Measurements from ENCODE around the gene DISC1.
"Not testable (repeated sequence)": the region's sequence is repeated elsewhere in the genome, so short reads cannot be mapped to it uniquely, and the experiment has no call there.

The DISC1 gene

GRCh38 chr1:231939118-231939517 is 312.5 kb downstream of the DISC1 start:
- DNase-seq = no peak

GRCh38 chr1:231940116-231940515 is 313.5 kb downstream of the DISC1 start:
- DNase-seq = no peak

- no peak for DNase-seq
Measured at GRCh38 chr1:231940701-231941100, 314.1 kb downstream of the DISC1 start.

- no peak for DNase-seq
Measured at GRCh38 chr1:231943084-231943483, 316.5 kb downstream of the DISC1 start.

- not testable (repeated sequence) for DNase-seq
Measured at GRCh38 chr1:231948102-231948501, 321.5 kb downstream of the DISC1 start.

- no peak for DNase-seq
Measured at GRCh38 chr1:231949277-231950091, 322.9 kb downstream of the DISC1 start.

GRCh38 chr1:231950331-231951128 is 323.9 kb downstream of the DISC1 start:
- DNase-seq = no peak

GRCh38 chr1:231951374-231951773 is 324.8 kb downstream of the DISC1 start:
- no peak for DNase-seq

GRCh38 chr1:231952154-231952553 is 325.6 kb downstream of the DISC1 start:
- no peak for DNase-seq

- DNase-seq = no peak
Measured at GRCh38 chr1:231953660-231954059, 327.1 kb downstream of the DISC1 start.

GRCh38 chr1:231954751-231955150 is 328.2 kb downstream of the DISC1 start:
- no peak for DNase-seq

- no peak for DNase-seq
Measured at GRCh38 chr1:231957359-231957758, 330.8 kb downstream of the DISC1 start.

- no peak for DNase-seq
Measured at GRCh38 chr1:231958448-231958847, 331.9 kb downstream of the DISC1 start.

GRCh38 chr1:231959225-231959884 is 332.8 kb downstream of the DISC1 start:
- DNase-seq = no peak

- DNase-seq = not testable (repeated sequence)
Measured at GRCh38 chr1:231961801-231962200, 335.2 kb downstream of the DISC1 start.

- no peak for DNase-seq
Measured at GRCh38 chr1:231962636-231963035, 336.0 kb downstream of the DISC1 start.

- DNase-seq = no peak
Measured at GRCh38 chr1:231964241-231964640, 337.7 kb downstream of the DISC1 start.

- DNase-seq = no peak
Measured at GRCh38 chr1:231964961-231965360, 338.4 kb downstream of the DISC1 start.

GRCh38 chr1:231965615-231966014 is 339.0 kb downstream of the DISC1 start:
- DNase-seq = no peak

GRCh38 chr1:231966983-231967382 is 340.4 kb downstream of the DISC1 start:
- no peak for DNase-seq

- no peak for DNase-seq
Measured at GRCh38 chr1:231969076-231969475, 342.5 kb downstream of the DISC1 start.

GRCh38 chr1:231969761-231970160 is 343.2 kb downstream of the DISC1 start:
- DNase-seq = not testable (repeated sequence)

- no peak for DNase-seq
Measured at GRCh38 chr1:231970684-231971083, 344.1 kb downstream of the DISC1 start.
